GM12892 (cell line): ENCODE results near the gene PNPLA6.

Experiments
- POLR2A ChIP-seq: IDR thresholded peaks from 2 replicates; pipeline ENCODE4 v1.6.1; 2011; ENCODE audit warnings: low read depth, low read length, control low read depth
- POLR2AphosphoS5 ChIP-seq: IDR thresholded peaks from 2 replicates; pipeline ENCODE4 v1.6.1; 2011; ENCODE audit warnings: low read depth, low read length, control low read depth

- no peak for TF ChIP-seq POLR2AphosphoS5
- no peak for TF ChIP-seq POLR2A
Observed at GRCh38 chr19:7610491-7611240, 75.1 kb downstream of the PNPLA6 start.
